Stomach (tissue), 4 donors: ENCODE data around the gene SULT1B1.

ENCODE experiments used
- CTCF ChIP-seq, 7 experiments: fragments of 450-650 bp in 4 of 7; fragments of 200-600 bp in 3 of 7; sonication (generic) in 3 of 7; IDR thresholded peaks; one replicate each; pipeline ENCODE4 v1.5.1; 2016 to 2019; ENCODE audit warnings: antibody characterized with exemption in 7 of 7, control low read depth in 2 of 7, mild to moderate bottlenecking in 1 of 7
- EP300 ChIP-seq: sonication (generic); formaldehyde crosslinking; IDR thresholded peaks from one replicate; pipeline ENCODE4 v1.6.1; 2017; ENCODE audit warnings: antibody characterized with exemption
- POLR2A ChIP-seq, 4 donors: fragments of 450-650 bp; IDR thresholded peaks; one replicate each; pipeline ENCODE4 v1.6.1; 2016; ENCODE audit warnings: antibody characterized with exemption in 4 of 4, control low read depth in 2 of 4, mild to moderate bottlenecking in 1 of 4, moderate library complexity in 1 of 4
- POLR2AphosphoS5 ChIP-seq, 3 donors: sonication (generic); formaldehyde crosslinking; IDR thresholded peaks; one replicate each; pipeline ENCODE4 v1.6.1; 2016; ENCODE audit warnings: antibody characterized with exemption in 3 of 3

DNA sequence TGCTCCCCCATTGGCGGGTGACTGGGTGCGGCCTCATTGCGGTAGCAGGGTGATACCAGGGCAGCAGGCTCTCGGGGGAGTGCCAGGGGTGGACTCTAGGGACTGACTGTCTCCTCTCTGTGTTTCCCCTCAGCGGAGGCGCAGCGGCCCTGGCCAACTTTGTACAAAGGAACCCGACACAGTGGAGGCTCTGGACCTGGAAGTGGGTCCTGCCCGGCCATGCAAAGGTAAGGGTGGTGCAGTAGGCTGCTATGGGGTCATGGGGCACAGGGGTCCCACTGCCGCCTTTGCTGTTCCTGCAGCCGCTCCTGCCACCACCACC is 16.3 kb downstream of the SULT1B1 start:
- TF ChIP-seq POLR2AphosphoS5 (IDR thresholded peaks at IDR 0.05) (no peak), EP300 (no peak), CTCF (IDR thresholded peaks at IDR 0.05) (no peak), POLR2A (IDR thresholded peaks at IDR 0.05) (no peak)
